NCI-H526 (cell line): ENCODE measurements around the gene EDC3.

Experiments used
- DNase-seq, 2 experiments: peaks; one replicate each; lab custom pipeline; 2025; lab: John Stamatoyannopoulos, UW

Gene EDC3

GRCh38 chr15:74624020-74624602 is 71.7 kb downstream of the EDC3 start:
- no peak for DNase-seq

- no peak for DNase-seq
Observed at GRCh38 chr15:74622758-74623157, 73.1 kb downstream of the EDC3 start.

- DNase-seq: no peak
Observed at GRCh38 chr15:74621936-74622335, 73.9 kb downstream of the EDC3 start.

- DNase-seq: no peak
Observed at GRCh38 chr15:74621546-74621920, 74.3 kb downstream of the EDC3 start.

- peak; percentile 57 to 83 for DNase-seq
Observed at GRCh38 chr15:74620636-74621545, 74.9 kb downstream of the EDC3 start.

- no peak for DNase-seq
Observed at GRCh38 chr15:74619916-74620635, 75.7 kb downstream of the EDC3 start.

GRCh38 chr15:74618841-74619596 is 76.8 kb downstream of the EDC3 start:
- no peak for DNase-seq

- DNase-seq: no peak
Observed at GRCh38 chr15:74616996-74617395, 78.8 kb downstream of the EDC3 start.

- peak in 1 of 2 experiments; percentile 8 for DNase-seq
Observed at GRCh38 chr15:74616366-74616939, 79.4 kb downstream of the EDC3 start.

- peak; percentile 78 to 99 for DNase-seq
Observed at GRCh38 chr15:74615508-74616365, 80.1 kb downstream of the EDC3 start, which contains the start of gene CLK3. Gene CLK3, plus strand, starts transcription at chr15:74615836. Its CDS starts 3,361 bp downstream, at chr15:74619197.

- peak in 1 of 2 experiments; percentile 76 for DNase-seq
Observed at GRCh38 chr15:74614744-74615507, 80.9 kb downstream of the EDC3 start.

GRCh38 chr15:74613953-74614743 is 81.7 kb downstream of the EDC3 start:
- DNase-seq: peak in 1 of 2 experiments; percentile 21

- peak in 1 of 2 experiments; percentile 21 for DNase-seq
Observed at GRCh38 chr15:74613089-74613952, 82.5 kb downstream of the EDC3 start.

GRCh38 chr15:74612677-74613076 is 83.1 kb downstream of the EDC3 start:
- DNase-seq: no peak

- DNase-seq: no peak
Observed at GRCh38 chr15:74611834-74612233, 84.0 kb downstream of the EDC3 start.

- DNase-seq: no peak
Observed at GRCh38 chr15:74611341-74611740, 84.5 kb downstream of the EDC3 start.

- no peak for DNase-seq
Observed at GRCh38 chr15:74610302-74610951, 85.4 kb downstream of the EDC3 start.
